ENCODE measurements around the gene CACNG3. TPM values are rescaled to one million over a fixed set of nuclear protein-coding genes. Genes with fewer than 3 reads are reported as not detected.

CACNG3 gene
- total RNA-seq, 1 experiment from 2014 or later, result not detected

DNA sequence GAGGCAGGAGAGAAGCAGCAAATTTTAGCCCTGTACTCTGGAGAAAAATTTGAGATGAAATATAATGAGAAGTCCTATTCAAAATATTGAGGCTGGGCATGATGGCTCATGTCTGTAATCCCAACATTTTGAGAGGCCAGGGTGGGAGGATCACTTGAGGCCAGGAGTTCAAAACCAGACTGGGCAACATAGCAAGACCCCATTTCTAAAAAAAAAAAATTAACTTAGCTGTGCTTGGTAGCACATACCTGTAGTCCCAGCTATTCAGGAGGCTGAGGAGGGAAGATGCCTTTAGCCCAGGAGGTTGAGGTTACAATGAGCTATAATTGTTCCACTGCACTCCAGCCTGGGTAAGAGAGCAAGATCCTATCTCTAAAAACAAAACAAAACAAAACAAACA, 103.4 kb downstream of the CACNG3 start:
- no peak overlapping the region for H2BK12ac ChIP-seq (ENCODE audit: insufficient read length, low read depth, low read length)
- no peak overlapping the region for H2AK5ac ChIP-seq (ENCODE audit: insufficient read length, low read length)
- 0 out of 2 replicates have a peak, but pooled peaks cover 2% of the 10 kb centered on the region for H3K4me1 ChIP-seq (ENCODE audit: insufficient read depth, low read length)
- Mint-ChIP-seq H3K4me1 (peaks cover 13 to 15% of the 10 kb centered on the region in 2 experiments), H3K4me3 (no peak overlapping the region), H3K36me3 (ENCODE audit: insufficient read depth in 1 of 3, low read depth in 3 of 3) (no peaks in the 10 kb centered on the region), H3K9me3 (no peaks in the 10 kb centered on the region; a peak in 1 of 5 replicates), H3K27me3 (ENCODE audit: low read depth) (peaks cover 24% of the 10 kb centered on the region), H3K27ac (no peak overlapping the region)
- no peak for DNase-seq
- H3K4me2 ChIP-seq (ENCODE audit: insufficient read depth, insufficient read length, low read length), result no peak overlapping the region
- H3K14ac ChIP-seq (ENCODE audit: insufficient read depth, low read length), result no peak overlapping the region
- H4K20me1 ChIP-seq (ENCODE audit: control insufficient read depth, insufficient read depth, insufficient read length), result no peaks in the 10 kb centered on the region
- no peak overlapping the region for H3K56ac ChIP-seq (ENCODE audit: insufficient read length, low read depth, low read length)
- H3K23me2 ChIP-seq (ENCODE audit: insufficient read length, low read depth, low read length, poor library complexity, severe bottlenecking), result no peaks in the 10 kb centered on the region
- no peak overlapping the region for H2BK120ac ChIP-seq (ENCODE audit: low read depth, low read length, poor library complexity, severe bottlenecking)
- no peak overlapping the region for H3K9ac ChIP-seq (ENCODE audit: extremely low read depth, insufficient read length, low read length)
- H3K9me3 ChIP-seq (ENCODE audit: control insufficient read depth, low read depth, low read length), result no peaks in the 10 kb centered on the region
- no peaks in the 10 kb centered on the region for H3K79me2 ChIP-seq (ENCODE audit: insufficient read depth, low read length)
- no peak overlapping the region for H2BK20ac ChIP-seq (ENCODE audit: low read depth, low read length, poor library complexity, severe bottlenecking)
- H2BK15ac ChIP-seq (ENCODE audit: low read depth, low read length), result no peak overlapping the region
- no peak overlapping the region for H3T11ph ChIP-seq (ENCODE audit: low read length)
- H2AFZ ChIP-seq (ENCODE audit: low read length), result no peak overlapping the region
- no peak overlapping the region for H4K8ac ChIP-seq (replicated peaks; ENCODE audit: insufficient read length, low read depth, low read length)
- no peaks in the 10 kb centered on the region for H3K79me1 ChIP-seq (ENCODE audit: insufficient read depth, low read depth, low read length, poor library complexity, severe bottlenecking)
- no peaks in the 10 kb centered on the region for H3K27me3 ChIP-seq (ENCODE audit: insufficient read depth, low read length)
- H4K5ac ChIP-seq (ENCODE audit: insufficient read length, low read depth, low read length), result no peak overlapping the region
- no peak overlapping the region for H3K18ac ChIP-seq (ENCODE audit: insufficient read length, low read depth, low read length)
- no peak overlapping the region for H3K4ac ChIP-seq (ENCODE audit: low read depth, low read length)
- no peak overlapping the region for H3K27ac ChIP-seq (ENCODE audit: insufficient read length, low read depth, low read length)
- no peak overlapping the region for H2BK5ac ChIP-seq (ENCODE audit: insufficient read length, low read length)
- no peak overlapping the region for H3K23ac ChIP-seq (ENCODE audit: insufficient read length, low read depth, low read length)
- TF ChIP-seq, protein P1, sequence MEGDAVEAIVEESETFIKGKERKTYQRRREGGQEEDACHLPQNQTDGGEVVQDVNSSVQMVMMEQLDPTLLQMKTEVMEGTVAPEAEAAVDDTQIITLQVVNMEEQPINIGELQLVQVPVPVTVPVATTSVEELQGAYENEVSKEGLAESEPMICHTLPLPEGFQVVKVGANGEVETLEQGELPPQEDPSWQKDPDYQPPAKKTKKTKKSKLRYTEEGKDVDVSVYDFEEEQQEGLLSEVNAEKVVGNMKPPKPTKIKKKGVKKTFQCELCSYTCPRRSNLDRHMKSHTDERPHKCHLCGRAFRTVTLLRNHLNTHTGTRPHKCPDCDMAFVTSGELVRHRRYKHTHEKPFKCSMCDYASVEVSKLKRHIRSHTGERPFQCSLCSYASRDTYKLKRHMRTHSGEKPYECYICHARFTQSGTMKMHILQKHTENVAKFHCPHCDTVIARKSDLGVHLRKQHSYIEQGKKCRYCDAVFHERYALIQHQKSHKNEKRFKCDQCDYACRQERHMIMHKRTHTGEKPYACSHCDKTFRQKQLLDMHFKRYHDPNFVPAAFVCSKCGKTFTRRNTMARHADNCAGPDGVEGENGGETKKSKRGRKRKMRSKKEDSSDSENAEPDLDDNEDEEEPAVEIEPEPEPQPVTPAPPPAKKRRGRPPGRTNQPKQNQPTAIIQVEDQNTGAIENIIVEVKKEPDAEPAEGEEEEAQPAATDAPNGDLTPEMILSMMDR (conservative IDR thresholded peaks at IDR 0.05), result no peak
- H4K91ac ChIP-seq (ENCODE audit: insufficient read length, low read depth, low read length), result no peak overlapping the region
